A673 (cell line): ENCODE data around the gene OR7D2.

Experiments used
- EZH2 ChIP-seq: fragments of 200-600 bp; sonication (generic); IDR thresholded peaks from 2 replicates; pipeline ENCODE4 v1.6.1; 2017; ENCODE audit warnings: borderline replicate concordance, low read depth, mild to moderate bottlenecking, mixed read lengths, antibody characterized with exemption, low read length; ENCODE audit not compliant: poor library complexity, severe bottlenecking
- TF ChIP-seq, protein P1 (sequence below): fragments of 300-800, 200-600 bp; sonication (generic); conservative IDR thresholded peaks from 2 replicates; pipeline ENCODE4 v1.5.1; 2017; ENCODE audit warnings: low read depth, mild to moderate bottlenecking, antibody characterized with exemption, low read length, moderate library complexity, mixed read lengths

DNA sequence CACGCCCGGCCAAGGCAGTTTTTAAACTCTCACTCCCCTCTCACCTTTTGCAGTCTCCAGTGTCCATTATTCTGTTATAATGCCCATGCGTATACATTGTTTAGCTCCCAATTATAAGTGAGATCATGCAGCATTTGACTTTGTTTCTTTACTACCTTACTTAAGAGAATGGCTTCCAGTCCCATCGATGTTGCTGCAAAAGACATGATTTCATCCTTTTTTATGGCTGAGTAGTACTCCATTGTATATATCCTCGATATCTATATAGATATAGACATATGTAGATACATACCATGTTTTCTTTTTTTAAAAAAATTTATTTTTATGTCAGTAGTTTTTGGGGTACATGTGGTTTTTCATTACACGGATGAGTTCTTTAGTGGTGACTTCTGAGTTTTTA is 8.4 kb downstream of the OR7D2 start:
- TF ChIP-seq, protein P1, sequence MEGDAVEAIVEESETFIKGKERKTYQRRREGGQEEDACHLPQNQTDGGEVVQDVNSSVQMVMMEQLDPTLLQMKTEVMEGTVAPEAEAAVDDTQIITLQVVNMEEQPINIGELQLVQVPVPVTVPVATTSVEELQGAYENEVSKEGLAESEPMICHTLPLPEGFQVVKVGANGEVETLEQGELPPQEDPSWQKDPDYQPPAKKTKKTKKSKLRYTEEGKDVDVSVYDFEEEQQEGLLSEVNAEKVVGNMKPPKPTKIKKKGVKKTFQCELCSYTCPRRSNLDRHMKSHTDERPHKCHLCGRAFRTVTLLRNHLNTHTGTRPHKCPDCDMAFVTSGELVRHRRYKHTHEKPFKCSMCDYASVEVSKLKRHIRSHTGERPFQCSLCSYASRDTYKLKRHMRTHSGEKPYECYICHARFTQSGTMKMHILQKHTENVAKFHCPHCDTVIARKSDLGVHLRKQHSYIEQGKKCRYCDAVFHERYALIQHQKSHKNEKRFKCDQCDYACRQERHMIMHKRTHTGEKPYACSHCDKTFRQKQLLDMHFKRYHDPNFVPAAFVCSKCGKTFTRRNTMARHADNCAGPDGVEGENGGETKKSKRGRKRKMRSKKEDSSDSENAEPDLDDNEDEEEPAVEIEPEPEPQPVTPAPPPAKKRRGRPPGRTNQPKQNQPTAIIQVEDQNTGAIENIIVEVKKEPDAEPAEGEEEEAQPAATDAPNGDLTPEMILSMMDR = no peak
- TF ChIP-seq EZH2 = no peak
